ENCODE measurements around the gene CLEC4G.
"Not testable (repeated sequence)": the region's sequence is repeated elsewhere in the genome, so short reads cannot be mapped to it uniquely, and the experiment has no call there.

Gene CLEC4G

DNA sequence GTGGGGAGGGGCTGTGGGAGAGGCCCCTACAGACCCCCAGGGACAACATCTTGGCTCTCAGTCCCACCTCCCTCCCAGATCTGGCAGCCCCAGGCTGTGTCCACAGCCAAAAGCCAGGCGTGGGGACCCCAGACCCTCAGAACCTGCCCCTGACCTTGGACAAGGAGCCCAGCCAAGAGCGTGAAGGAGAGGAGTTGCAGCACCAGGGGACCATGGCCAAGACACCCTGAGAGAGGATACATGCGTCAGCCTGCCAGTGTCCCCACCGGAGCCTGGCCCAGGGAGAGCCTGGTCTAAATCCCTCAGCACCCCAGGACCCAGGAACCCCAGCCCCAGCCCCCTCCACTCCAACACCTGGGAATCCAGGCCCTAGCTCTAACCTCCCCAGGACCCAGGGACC is 14.4 kb upstream of the CLEC4G start:
- DNase-seq, result not testable (repeated sequence)

DNA sequence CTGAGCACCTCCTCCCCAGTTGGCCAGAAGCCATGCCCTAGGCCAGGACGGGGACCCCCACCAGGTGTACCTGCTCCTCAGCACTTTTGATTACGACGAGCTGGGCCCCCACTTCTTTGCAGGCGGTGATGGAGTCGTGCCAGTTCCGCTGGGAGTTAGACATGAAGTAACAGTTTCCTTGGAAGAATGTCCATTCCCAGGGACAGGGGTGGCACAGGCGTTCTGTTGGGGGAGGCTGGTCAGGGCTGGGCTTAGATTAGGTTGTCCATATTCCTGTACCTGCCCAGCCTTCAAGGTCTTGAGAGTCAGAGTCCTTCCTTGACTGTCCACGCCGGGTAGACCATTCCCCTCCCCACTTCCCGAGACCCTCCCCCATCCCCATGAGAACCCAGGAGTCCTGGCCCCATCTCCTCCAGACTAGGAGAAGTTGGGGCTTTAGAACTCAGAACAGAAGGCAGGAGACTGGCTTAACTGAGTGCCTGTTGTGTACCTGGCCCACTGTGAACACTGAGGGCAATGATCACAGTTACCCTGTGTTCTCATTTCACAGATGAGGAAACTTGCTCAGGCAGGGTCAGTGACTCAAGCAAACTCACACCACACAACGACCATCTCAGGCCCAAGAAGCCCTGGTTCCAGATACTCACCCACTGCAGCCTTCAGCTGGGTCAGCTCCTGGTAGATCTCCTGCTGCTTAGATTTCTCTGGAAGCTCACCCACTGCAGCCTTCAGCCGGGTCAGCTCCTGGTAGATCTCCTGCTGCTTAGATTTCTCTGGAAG is 13.2 kb upstream of the CLEC4G start:
- no peak for DNase-seq

DNA sequence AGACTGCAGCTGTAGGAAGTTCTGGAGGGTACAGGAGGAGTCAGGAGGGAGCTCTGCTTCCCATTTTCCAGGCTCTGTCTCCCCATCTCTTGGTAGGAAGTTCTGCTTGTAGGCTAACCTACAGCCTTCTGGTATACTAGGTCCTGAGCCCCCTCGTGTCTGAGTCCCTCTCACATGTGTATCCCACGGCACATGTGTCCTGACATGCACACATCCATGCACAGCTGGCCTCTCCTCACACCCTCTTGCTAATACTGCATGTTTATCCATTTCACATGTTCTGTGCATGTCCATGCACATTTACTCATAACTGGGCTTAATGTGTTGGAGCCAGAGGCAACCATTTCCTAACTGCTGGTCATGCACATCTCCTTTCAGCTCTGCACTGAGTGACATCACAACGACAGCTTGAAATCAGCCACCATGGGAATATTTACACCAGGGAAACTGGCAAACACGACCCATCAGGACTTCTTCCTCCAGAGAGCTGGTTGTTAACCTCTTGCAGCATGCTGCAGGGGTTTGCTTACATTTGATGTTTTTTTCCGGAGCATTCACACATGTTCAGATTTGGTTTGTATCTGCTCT is 12.4 kb upstream of the CLEC4G start:
- no peak for DNase-seq

DNA sequence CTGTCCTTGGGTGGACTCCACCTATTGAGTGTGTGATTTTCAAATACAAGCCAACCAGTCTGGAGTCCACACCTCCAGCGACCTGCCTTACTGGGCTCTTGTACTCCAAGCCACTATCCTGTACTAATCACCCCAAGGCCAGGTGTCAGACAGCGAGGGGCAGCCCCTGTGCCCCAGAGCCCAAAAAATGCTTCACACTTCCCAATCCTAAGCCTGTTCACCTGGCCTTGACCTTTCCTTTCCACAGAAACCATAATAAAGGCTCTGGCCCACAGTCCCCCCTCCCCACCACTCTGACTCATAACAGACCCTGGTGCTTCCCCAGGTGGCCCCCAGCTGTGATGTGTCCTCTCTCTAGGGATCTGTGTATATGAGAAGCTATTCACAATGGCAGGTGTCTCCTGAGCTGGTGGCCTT is 11.5 kb upstream of the CLEC4G start:
- no peak for DNase-seq

DNA sequence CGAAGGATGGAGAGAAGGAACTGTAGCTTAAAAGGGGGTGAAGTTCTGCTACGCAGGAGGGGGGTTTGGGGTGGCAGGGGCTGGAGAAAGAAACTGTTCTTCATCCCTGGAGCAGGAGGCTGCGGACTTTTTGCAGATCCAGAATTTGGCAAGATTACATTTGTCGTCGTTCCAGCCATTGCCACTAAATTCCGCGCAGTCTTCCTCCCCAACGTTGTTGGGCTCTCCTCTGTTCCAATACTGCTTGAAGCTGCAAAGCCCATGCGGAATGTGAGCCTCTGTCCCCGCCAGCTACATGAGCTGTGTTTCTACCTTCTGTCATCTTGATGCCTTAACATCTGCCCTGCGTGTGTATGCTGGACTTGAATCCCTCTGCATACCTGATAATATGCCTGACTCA is 11.1 kb upstream of the CLEC4G start:
- no peak for DNase-seq

DNA sequence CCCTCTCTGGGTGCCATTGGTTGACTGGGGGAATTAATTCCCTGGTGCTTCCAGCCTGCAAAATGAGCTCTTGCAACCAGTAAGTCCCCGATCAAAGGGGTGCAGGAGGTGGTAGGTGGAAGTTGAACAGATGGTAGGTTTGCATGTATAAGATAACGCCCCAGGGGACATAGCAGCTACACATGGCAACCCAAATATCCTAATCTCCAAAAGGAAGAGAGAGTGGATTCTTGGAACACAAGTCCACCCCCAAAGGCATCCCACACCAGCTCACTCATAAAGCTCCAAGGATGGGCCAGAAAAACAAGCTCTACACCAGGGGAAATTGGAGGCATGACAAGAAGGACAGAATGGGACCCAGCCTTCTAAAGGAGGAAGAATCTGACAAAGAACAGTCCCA is 10.7 kb upstream of the CLEC4G start:
- DNase-seq, result no peak

DNA sequence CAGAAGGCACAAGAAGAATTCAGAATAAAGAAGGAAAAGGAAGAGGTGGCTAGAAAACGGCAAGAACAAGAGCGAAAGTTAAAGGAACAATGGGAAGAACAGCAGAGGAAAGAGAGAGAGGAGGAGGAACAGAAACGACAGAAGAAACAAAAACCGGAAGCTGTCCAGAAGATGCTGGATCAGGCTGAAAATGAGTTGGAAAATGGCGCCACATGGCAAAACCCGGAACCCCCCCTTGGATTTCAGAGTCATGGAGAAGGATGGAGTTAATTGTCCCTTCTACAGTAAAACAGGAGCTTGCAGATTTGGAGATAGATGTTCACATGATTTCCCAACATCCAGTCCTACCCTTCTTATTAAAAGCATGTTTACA is 8.8 kb upstream of the CLEC4G start:
- no peak for DNase-seq

DNA sequence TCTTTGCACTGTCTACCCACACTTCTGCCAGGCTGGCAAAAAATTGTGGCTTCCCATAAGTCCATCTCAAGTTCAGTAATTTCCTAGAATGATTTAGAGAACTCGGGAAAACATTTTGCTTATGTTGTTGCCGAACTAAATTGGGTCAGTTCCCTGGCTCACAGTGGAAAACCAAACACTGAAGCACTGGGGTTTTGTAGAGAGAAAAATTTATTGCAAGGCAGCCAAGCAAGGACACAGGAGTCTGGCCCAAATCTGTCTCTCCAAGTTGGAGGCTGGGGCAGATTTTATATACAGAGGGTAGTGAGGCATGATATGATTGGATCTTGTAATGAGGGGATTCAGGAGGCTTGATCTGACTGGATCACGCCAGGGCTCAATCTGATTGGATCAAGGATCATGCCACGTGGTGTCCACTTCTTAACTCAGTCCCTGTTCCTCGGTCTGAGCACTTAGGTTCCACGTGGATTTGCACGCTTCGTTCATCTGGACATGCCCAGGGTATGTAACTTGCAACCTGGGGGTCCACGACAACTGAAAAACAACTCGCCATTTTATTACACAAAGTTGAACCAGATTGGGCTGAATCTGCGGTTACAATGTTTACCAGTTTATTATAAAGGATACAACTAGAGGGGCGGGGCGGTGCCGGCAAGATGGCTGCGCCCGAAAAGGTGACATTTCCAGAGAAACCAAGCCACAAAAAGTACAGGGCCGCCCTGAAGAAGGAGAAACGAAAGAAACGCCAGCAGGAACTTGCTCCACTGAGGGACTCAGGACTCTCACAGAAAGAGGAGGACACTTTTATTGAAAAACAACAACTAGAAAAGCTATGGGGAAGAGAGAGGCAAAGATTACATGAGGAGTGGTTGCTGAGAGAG is 8.1 kb upstream of the CLEC4G start:
- DNase-seq, result no peak

DNA sequence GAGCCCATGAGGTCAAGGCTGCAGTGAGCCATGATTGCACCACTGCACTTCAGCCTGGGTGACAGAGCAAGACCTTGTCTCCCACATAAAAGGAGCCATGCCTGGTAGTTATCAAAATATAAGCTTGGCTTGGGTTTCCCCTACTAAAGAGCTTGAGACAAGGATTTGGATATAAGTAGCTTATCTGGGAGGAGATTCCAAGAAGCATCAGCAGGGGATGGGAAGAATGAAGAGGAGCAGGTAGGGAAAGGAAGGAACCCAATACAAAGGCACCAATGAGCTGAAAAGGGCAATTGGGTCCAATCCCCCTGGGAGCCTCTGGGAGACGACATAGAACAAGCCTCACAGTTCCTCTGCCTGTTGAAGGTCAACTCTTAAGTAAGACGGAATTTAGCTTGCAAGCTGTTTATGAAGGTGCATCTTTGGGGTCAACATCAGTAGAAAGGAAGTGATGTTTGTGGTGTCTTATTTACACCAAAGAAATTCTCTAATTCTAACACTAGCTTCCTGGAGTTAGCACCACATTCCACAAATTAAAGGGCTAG is 7.4 kb upstream of the CLEC4G start:
- DNase-seq, result no peak

DNA sequence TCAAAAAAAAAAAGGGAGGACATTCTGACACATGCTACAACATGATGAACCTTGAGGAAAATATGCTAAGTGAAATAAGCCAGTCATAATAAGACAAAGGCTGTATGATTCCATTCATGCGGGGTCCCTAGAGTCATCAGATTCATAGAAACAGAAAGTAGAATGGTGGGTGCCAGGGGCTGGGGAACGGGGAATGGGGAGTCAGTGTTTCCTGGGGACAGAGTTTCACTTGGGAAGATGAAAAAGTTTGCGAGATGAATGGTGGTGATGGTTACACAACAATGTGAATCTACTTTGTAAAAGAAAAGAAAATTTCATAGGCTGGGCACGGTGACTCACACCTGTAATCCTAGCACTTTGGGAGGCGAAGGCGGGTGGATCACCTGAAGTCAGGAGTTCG is 6.1 kb upstream of the CLEC4G start:
- no peak for DNase-seq

DNA sequence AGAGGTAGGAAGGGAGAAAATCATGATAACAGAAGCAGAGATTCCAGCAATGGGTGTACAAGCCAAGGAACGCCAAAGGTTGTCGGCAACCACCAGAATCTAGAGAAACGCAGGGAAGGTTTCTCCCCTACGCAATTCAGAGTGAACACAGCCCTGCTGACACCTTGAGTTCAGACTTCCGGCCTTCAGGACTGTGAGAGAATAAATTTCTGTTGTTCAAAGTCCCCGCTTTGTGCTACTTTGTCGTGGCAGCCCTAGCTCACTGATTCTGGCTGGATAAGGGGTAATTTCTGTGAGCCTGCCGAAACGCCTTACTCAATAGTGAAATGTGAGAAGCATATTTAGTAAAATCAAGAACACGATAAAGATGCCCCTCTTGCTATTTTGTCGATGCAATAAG is 5.3 kb upstream of the CLEC4G start:
- no peak for DNase-seq

DNA sequence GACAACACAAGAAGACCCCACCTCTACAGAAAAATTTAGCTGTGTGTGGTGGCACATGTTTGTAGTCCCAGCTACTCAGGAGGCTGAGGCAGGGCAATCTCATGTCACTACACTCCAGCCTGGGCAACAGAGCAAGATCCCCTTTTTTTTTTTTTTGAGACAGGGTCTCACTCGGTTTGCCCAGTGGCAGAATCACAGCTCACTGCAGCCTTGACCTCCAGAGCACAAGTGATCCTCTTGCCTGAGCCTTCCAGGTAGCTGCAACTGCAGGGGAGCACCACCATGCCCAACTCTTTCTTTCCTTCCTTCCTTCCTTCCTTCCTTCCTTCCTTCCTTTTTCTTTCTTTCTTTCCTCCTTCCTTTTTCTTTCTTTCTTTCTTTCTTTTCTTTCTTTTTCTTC is 4.2 kb upstream of the CLEC4G start:
- no peak for DNase-seq

DNA sequence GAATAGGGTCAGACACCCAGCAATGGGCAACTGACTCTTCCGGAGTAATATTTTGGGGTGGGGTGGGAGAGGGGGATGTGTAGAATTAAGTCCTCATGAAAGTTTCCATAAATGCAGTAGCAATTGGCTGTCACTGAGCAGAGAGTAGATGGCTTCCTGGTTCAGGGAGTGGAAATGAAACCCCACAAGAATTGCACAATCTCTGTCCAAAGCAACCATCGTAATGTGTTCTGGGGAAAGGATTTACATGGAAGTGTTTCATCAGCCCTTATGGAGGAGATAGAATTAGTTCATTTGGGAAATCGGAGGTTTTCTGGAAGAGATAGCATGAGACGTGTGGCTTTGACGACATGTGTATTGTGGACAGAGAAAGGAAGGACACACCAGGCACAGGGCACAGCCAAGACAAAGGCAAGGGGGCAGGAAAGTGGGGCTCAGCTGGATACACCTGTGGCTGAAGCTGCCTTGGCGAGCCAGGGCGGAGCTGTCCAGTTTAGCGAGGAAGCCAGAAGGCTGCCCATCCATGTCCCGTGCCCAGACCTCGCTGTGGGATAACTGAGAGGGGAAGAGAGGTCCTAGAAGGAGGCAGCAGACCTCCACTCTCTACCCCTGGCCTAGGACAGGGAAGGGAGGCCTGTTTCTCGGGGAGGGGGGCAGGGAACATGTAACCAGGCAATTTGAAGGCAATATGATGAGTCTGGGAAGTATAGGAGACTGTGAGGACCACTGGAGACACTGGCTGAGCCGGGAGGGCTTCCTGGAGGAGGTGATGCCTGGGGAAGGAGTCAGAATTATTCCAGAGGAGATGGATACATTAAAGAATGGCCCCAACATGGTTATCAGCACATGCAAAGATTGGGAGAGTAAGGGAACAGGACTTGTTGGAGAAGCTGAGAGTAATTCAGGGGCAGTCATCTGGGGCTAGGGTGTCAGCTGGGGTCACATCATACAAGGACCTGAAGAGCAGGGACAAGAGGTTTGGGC is 2.6 kb upstream of the CLEC4G start:
- DNase-seq, result no peak

DNA sequence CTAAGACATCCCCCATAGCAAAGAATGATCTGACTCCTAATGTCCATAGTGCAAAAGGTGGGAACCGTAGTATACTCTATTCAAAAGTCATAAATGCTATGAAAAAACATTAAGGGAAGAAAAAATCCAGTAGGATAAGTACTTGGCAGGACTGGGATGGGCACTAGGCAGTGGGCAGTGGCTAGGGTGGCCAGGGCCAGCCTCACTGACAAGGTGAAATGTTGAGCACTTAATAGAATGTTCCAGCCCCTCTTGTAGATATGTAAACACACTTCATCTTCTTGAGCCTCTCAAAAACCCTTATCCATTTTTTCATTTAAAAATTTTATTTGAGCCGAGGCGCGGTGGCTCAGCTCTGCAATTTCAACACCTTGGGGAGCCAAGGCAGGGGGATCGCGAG is 1.5 kb upstream of the CLEC4G start:
- DNase-seq, result no peak

DNA sequence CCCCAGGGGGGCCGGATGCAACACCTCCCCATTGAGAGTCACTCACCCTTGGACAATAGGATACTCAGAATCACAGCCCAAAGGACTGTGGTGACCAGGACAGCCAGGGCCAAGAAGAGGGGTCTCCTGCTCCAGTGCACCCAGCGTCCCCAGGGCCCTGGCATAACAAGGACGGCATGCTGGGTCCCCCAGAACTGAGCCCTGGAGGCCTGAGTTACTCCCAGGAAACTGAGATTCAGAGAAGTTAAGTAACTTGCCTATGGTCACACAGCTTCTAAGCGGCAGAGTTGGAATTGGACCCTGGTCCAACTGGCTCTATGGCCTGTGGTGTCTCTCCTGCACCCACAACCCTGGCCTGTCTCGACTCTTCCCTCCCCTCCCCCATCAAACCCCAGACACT is 295 bp downstream of the CLEC4G start:
- DNase-seq, result no peak

DNA sequence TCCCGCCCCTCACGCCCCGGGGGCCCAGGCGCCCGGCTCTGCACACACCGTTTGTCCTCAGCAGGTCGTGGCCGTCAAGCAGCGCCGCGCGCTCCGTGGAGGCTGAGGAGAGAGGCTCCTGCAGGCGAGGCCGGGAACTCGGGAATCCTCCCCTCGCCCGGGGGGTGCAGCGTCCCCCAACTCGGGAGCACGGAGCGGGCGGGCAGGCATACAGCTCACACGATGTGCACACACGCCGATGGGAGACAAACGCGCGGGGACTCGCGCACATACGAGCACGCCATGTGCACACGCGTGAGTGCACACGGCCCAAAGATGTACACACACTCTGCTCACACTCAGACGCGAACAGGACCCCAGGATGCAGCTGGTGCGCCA is 703 bp downstream of the CLEC4G start:
- DNase-seq, result no peak

DNA sequence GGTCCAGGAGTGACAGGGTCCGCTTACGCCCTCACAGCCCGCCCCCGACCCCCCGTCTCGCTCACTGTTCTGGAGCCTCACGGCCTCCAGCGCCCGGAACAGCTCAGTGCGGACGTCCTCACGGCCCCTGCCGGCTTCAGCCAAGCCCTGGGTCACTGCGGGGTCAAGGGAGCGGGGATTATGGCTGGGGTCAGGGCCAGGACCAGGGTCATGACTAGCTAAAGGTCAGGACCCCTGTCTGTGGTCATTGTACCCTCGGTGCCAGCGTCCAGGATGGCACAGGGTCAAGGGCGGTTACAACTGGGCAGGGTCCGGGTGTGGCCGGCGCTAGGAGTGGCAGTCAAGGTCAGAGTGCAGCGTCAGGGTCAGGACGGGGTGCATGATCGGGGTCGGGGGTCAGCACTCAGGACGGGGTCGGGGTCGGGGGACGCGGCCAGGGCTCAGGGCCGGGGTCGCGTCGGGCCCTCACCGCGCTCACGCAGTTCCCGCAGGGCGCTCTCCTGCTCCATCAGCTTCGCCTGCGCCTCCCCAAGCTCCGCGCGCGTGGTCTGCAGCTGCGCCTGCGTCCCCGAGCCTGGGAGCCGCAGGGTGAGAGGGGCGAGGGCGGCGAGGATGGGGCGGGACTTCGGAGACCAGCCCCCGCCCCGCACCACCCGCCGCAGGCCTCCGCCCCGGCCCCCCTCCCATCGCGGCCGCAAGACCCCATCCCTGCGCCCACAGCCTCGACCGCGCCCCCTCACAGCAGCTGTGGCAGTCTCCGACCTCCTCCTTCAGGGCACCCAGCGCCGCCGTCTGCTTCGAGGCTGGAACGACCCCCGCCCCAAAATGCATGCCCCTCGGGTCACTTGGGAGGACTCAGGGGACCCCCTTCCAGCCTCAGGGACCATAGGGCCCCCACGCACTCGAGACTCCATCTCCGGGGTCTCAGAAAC is 1.4 kb downstream of the CLEC4G start:
- no peak for DNase-seq

DNA sequence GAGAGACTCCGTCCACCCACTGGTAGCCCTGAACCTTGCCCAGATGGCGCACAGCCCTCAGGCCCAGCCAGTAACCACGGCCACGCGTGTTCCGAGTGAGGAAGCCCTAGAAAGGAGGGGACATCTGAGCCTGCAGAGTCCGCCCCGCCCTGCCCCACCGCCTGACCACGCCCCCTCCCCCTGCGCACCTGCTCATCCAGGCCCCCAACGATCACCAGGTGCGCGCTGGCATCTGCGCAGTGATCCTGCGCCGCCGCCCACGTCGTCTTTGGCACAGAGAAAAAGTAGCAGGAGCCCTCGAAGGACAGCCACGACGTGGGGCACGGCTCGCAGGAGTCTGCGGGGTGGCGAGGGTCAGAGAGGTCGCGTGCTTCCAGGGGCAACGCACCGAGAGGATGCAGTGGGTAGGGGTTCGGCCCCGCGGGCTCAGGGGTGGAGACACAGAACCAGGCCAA is 2.1 kb downstream of the CLEC4G start:
- DNase-seq, result no peak

DNA sequence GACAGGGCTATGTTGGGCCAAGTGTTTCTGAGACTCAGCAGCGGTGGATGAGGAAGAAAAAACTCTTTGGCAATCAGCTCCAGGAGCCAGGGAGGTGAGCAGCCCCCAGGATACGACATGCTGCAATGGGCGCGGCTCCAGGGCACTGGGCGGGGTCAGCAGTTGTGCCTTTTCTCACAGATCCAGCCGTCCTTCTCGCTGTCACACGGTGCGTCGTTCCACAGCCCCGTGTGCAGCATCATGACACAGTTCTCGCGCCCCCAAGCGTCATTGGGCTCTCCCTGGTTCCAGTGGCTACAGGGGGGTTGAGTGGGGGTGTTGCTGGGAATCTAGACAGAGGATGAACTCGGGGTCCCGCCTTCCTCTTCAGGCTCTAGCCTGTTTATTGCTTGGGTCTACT is 2.7 kb downstream of the CLEC4G start:
- no peak for DNase-seq

DNA sequence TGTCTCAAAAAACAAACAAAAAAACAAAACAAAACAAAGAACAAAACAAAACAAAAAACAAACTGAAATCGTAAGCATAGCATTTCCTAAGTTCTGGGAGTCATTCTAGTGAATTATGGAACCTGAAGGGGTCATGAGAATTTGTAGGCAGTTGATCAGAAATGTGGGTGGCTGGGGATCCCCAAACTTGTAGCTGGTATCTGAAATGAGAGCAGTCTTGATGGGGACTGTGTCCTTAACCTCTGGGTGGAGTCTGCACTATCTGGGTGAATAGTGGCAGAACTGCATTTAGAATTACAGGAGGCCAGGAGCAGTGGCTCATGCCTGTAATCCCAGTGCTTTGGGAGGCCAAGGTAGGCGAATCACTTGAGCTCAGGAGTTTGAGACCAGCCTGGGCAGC is 6.1 kb downstream of the CLEC4G start:
- DNase-seq, result no peak

DNA sequence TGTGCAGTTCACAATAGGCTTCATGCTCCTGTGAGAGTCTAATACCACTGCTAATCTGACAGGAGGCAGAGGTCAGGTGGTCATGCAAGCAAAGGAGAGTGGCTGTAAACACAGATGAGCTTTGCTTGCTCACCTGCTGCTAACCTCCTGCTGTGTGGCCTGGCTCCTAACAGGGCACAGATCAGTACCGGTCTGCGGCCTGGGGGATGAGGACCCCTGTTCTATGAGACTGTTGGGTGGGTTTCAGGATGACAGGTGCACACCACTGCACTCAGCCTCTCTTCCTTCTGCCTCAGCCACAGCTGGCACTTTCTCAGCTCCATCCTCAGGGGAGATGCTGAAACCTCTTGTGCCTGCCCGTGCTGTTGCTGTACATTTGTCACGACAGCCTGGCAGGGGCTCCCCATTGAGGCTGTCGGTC is 9.7 kb downstream of the CLEC4G start:
- no peak for DNase-seq
